NCI-H2029 (cell line): ENCODE measurements around the gene PDGFD.

Experiments used
- DNase-seq: peaks from one replicate; lab custom pipeline; 2025; lab: John Stamatoyannopoulos, UW

Gene PDGFD

GRCh38 chr11:103920449-103920848 is 243.5 kb downstream of the PDGFD start:
- DNase-seq = no peak

GRCh38 chr11:103910721-103911120 is 253.2 kb downstream of the PDGFD start:
- DNase-seq = no peak

DNA sequence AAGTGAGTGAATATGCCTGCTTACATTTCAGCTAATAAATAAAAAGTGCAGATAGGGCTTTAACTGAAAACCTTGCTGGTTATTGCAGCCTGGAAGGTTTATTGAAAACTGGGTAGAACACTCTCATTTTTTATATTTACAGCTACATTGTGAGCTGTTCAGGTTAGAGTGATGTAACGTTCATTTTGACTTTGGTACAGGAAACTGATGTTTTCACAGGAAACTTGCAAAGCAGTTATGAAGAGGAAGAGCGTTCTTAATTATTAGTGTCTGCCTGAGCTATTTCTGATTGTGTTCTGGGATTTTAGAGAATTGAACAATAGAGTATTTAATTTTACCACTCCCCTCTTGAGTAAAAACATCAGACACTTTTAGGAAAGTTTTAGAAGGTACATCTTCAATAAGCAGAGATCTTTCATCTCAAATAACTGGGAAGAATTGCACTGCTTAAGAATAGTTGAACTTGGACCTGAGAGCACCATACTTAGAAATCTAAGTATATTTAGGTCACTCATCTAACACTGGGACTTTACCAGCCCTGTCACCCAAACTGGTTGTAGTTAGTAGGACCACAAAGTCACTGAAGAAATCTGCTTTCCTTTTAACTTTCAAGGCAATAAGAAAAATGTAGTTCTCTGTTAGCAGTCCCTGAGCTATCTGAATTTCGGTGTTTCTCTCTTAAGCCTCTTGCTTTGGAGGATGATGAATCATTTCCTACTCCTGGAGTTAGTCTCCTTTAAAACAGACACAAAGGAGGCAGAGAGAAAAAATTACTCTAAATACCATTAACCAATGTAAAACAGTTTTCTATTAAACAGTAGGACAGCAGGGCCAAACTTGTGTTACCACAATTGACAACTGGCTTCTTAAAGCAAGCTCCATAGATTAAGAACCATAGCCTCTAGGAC is 256.1 kb downstream of the PDGFD start:
- no peak for DNase-seq

GRCh38 chr11:103907136-103907535 is 256.8 kb downstream of the PDGFD start:
- no peak for DNase-seq

GRCh38 chr11:103906291-103906867 is 257.6 kb downstream of the PDGFD start:
- no peak for DNase-seq

- DNase-seq = no peak
Observed at GRCh38 chr11:103904324-103904667, 259.7 kb downstream of the PDGFD start.

DNA sequence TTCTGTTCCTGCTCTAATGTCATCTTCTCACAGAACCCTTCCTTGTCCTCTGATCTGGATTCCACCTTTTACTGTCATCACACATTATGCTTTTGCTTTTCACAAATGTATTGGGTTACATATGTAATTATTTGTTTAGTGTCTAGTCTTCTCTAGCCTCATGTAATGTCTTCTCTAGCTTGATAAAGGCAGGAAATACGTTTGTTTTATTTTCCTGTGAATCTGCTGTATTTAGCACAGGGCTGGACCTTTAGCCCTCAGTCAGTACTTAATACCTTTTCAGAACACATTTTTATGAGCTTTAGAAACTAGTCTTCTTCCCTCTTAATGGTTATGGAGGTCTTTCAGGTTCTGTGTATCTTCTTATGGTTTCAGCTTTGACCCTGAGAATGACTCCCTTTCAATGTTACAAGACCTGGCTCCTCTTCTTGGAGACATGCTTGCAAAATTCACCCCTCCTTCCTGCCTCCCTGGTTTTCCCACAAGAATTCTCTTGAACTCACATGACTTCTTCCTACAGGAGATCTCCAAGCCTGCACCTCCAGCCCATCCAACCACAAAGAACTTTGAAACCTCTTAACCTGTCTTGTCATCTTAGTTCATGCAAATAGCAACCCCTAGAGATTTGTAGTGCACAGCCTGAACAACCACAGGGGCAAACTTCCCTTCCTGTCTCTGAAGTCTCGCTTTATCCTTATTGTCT is 260.2 kb downstream of the PDGFD start:
- DNase-seq = no peak

DNA sequence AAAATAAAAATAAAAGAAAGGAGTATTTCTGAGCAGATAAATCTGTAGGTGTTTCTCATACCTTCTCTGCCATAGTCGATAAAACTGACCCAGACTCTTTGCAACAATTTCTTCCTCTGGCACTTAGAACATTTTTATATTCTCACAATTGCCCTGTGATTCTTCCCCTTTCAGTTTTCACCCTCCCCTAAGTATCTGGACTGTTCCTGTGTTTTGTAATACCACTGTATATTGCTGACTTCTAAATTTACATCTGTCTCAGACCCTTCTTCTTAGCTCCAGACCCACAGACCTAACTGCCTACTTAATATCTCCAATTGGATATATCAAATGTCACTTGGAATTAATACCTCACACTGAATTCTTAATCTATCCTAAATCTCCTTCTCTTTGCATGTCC is 261.0 kb downstream of the PDGFD start:
- DNase-seq = no peak

GRCh38 chr11:103901656-103902055 is 262.3 kb downstream of the PDGFD start:
- no peak for DNase-seq

DNA sequence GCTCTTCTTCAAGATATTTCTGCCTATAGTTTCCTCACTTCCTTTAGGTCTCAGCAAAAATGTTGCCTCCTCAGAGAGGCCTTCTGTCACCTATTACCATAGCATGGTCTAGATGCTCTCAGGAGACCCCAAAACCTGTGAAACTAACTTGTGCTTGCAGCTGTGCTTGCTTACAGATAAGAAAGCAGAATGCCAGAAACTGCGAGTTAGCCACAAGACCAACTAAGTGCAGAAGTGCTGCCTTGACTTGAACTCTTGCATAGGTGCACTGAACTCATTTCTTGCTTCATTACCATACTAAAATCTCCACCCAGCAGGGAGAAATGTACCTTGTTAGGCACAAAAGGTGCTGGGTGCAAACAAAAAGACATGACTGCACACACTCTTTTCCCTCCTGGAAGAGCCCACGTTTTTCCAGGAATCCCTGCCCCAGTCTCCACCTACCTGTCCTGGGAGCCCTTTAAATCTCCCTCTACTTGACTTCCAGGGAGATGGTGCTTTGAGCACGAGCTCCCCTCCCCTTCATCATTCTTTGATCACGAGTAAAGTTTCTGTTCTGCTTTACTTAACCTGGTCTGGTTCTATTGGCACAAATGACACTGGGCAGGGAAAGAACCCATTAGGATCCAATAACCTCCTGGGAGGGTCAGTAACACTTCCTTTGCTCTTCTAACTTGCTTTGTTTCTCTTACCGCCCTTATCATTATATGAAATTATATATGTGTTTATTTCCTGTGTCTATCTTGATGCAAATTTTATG is 265.2 kb downstream of the PDGFD start:
- no peak for DNase-seq

DNA sequence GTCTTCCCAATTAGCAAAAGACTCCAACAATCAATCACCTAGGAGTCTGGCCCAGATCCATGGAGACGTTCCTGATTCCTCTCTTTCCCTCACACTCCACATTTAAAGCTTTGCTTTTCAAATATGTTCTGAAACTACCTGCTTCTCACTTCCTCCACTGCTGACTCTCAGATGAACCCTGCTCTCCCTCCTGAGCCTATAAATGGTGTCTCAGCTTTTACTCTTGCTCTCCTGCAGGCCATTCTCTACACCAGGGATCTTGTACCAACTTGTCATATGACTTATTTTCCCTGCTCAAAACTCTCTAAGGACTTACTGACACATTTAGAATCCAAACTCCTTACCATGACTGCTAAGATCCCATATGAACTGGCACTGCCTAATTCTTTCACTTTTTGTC is 265.9 kb downstream of the PDGFD start:
- no peak for DNase-seq

GRCh38 chr11:103897160-103897936 is 266.6 kb downstream of the PDGFD start:
- DNase-seq = no peak

GRCh38 chr11:103895106-103895505 is 268.8 kb downstream of the PDGFD start:
- no peak for DNase-seq

- DNase-seq = no peak
Observed at GRCh38 chr11:103894673-103895072, 269.3 kb downstream of the PDGFD start.

- no peak for DNase-seq
Observed at GRCh38 chr11:103894034-103894433, 269.9 kb downstream of the PDGFD start.

GRCh38 chr11:103893371-103893770 is 270.6 kb downstream of the PDGFD start:
- DNase-seq = no peak

DNA sequence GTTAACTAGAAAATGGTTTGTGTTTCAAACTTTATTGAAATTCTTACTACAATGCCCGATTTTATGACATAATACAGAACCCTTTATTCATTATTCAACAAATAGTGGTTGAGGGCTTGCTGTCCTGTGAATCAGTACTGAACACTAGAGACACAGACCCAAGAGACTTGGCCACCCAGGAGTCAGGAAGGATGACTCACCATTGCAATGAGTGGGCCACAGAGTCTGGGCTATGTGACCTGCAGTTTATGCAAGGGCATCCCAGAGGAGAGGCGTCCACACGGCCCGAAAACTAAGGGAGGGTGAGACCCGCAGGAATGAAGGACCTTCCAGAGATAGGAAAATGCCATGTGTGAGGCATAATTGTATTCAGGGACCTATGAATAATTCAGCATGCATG is 271.3 kb downstream of the PDGFD start:
- no peak for DNase-seq

DNA sequence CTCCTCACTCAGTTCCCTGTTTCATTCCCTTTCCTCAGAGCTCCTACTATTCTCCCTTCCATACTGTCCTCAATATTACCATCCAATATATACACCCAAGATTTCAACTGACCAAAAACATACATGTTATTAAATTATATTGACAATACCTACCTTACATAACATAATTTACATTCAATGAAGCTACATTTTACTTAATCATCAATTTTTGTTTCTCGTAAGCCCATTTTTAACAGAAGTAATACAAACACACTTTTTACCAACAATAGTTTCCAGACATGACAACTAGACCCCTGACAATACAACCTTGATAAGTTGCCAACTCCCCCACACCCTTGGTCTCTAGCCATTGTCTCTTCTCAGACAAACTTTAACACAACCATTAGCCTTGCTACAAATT is 273.3 kb downstream of the PDGFD start:
- no peak for DNase-seq

DNA sequence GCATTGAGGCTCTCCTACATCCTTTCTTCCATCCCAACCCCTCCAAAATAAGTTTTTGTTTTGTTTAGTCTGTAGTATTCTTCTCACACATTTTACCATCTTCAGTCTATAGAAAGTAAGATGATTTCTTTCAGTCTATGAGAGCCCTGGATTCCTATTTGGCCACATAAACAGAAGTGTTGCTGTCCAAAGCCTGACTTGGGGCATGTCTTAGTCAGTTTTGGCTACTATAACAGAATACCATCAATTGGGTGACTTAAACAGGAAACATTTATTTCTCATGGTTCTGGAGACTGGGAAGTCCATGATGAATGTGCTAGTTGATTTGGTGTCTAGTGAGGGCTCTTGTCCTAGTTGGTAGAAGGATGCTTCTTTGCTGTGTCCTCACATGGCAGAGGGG is 274.3 kb downstream of the PDGFD start:
- no peak for DNase-seq

DNA sequence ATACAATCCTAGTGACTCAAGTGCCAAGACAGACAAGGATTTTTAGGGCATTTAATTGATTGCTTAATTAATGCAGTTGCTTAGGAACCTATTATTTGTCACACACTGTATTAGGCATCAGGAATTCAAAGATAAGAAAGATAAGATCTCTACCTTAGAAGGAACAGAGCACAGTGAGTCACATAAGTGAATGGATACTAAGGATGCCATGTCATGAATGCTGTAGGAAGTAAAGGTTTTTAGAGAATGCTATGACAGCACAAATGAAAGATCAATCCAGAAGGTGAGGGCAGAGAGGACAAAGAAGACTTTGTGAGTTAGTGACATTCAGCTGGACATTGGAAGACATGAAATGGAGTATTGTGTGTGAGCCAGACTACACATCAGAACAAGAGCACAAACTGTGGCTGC is 275.4 kb downstream of the PDGFD start:
- no peak for DNase-seq

DNA sequence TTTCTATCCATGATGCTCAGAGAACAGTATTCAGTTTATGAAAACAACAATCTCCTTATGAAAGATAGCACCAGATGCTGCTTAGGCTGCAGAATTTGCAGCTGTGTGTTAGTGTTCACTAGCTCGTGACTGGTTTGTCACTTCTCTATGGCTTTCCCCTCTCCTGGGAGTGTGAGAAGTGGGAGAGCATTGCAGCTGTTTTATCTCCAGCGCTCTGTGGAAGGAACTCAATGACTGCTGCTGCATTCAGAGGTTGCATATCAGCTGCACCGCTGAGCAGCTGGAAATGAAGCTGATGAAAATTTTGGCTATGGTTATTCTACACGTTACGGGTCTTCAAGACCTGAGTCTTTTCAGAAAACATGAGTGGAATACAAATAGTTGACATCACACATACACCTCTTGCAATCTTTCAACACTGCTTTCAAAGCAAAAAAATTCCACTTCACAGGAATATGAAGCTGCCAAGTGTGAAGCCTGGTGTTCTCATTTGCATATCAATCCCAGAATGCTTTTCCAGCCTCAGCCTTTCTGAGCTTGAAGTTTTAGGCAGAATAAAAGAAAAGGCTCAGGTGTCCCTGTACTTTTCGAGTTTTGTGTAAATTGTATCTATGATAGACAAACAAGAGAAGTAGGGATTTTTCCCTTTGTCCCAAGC is 276.8 kb downstream of the PDGFD start:
- no peak for DNase-seq
